GM18508 (cell line): ENCODE measurements around the gene NFIC.

Experiments
- ATAC-seq: cut with Tn5 transposase; IDR thresholded peaks from one replicate; pipeline ENCODE4 v1.9.1; 2021; ENCODE audit warnings: moderate number of reproducible peaks; ENCODE audit not compliant: insufficient read depth, unreplicated experiment

The NFIC gene

GRCh38 chr19:3516675-3517207 lies 150.4 kb downstream of the NFIC start:
- no peak for ATAC-seq

- no peak for ATAC-seq
These were observed 151.3 kb downstream of the NFIC start for GRCh38 chr19:3517638-3518037.

- no peak for ATAC-seq
These were observed 151.9 kb downstream of the NFIC start for GRCh38 chr19:3518255-3518654.

- ATAC-seq = no peak
These were observed 152.3 kb downstream of the NFIC start for GRCh38 chr19:3518659-3519058.
